Measurements from ENCODE around the gene MAPRE2.
"Not testable (repeated sequence)": the region's sequence is repeated elsewhere in the genome, so short reads cannot be mapped to it uniquely, and the experiment has no call there.

Gene MAPRE2

DNA sequence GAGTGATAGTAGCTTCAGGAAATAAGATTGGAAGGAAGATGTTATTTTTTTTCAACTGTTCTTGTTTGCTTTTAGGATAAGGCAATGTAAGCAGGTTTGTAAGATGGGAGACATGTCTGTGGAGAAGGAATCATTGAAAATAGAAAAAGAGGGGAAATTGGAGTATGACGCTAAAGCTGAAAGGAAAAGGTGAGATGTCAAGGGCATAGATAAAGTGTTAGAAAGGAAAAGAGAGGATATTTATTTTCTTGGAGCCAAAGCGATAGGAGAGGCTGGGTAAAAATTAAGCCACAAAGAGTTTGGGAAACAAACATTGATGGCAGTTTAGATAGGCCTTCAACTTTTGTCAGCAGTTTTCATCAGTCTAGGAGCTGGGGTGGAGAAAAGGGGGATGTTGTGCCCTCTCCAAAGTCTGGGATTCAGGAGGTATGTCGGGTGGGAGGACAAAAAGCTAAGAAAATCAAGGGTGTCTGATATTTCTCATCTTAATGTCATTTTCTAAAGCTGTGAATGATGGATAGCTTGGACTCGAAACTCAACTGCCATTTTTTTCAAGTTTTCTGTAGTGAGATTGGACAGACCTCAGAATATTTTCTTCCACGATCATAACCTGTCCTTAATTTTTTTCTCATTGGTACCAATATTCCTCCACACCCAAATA lies 63.3 kb downstream of the MAPRE2 start:
- Histone ChIP-seq H3K36me3 (ENCODE audit: control insufficient read depth in 2 of 2, insufficient read depth in 2 of 2, low read length in 2 of 2) (peaks cover 0 to 11% of the 10 kb centered on the region in 2 donors), H3K4me3 (ENCODE audit: low read length in 2 of 2) (no peak overlapping the region), H3K9me3 (ENCODE audit: control insufficient read depth in 2 of 2, low read length in 2 of 2) (no peaks in the 10 kb centered on the region), H3K27ac (ENCODE audit: low read depth in 2 of 2, low read length in 2 of 2) (no peak overlapping the region), H3K27me3 (ENCODE audit: control insufficient read depth in 2 of 2, insufficient read depth in 2 of 2, low read length in 2 of 2) (no peaks in the 10 kb centered on the region), H3K4me1 (ENCODE audit: control insufficient read depth in 2 of 2, insufficient read depth in 2 of 2, low read length in 2 of 2) (no peaks in the 10 kb centered on the region), H3K9ac (ENCODE audit: low read depth in 1 of 2, low read length in 2 of 2) (no peak overlapping the region)

DNA sequence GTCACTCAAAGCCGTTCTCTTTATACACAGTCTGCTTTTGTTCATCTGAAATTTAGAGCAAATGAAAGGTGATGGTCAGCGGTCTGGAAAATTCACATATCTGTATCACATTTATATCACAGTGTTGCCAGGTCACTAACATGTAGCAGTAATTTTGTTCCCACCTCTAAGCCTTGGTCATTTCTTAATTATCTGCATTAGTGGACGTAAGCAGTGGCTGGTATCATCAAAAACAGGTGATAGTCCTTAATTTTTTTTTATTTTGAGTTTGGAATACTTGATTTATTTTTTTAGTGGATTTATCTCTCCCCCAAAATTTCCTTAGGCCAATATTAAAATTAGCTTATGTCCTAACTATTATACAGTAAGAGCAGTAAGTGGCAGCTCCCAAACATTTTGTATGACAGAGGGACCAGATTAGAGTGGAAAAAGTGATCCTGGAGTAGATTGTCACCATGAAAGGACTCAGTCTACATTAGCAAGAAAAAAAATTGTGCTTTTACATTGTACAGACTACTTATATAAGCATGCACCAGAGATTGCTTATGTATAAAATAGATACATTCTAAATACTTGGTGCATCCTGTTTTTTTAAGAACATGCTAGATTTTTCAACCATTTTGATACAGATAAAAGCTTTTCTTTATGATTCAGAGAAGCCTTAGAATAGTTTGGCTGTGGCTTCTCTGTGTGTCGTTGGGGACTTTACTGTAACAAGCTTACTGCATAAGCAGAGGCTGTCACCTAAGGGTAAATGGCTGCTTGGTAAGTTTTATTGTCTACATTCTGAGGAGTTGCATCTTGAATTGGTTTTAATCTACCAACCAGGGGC lies 65.0 kb downstream of the MAPRE2 start:
- Histone ChIP-seq H3K9me3 (ENCODE audit: control insufficient read depth in 2 of 2, low read length in 2 of 2) (no peaks in the 10 kb centered on the region), H3K27me3 (ENCODE audit: control insufficient read depth in 2 of 2, insufficient read depth in 2 of 2, low read length in 2 of 2) (no peaks in the 10 kb centered on the region), H3K4me3 (ENCODE audit: low read length in 2 of 2) (no peak overlapping the region), H3K9ac (ENCODE audit: low read depth in 1 of 2, low read length in 2 of 2) (no peak overlapping the region), H3K4me1 (ENCODE audit: control insufficient read depth in 2 of 2, insufficient read depth in 2 of 2, low read length in 2 of 2) (no peaks in the 10 kb centered on the region), H3K27ac (ENCODE audit: low read depth in 2 of 2, low read length in 2 of 2) (no peak overlapping the region), H3K36me3 (ENCODE audit: control insufficient read depth in 2 of 2, insufficient read depth in 2 of 2, low read length in 2 of 2) (peaks cover 0 to 9% of the 10 kb centered on the region in 2 donors)

DNA sequence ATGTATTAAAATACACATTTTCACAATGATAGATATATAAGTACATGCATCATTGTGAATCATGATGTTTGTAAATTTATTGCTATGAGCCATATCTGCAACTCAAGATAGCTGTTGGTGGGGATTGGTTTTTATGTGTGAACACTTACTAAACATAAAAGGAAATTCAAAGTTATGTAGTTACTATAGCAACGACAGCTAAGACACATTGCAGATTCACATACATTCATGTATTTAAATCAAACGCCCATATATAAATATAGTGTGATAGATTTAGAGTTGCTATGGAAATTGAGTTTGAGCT lies 65.6 kb downstream of the MAPRE2 start:
- no peaks in the 10 kb centered on the region for H3K9me3 ChIP-seq (ENCODE audit: control insufficient read depth in 2 of 2, low read length in 2 of 2)
- no peak overlapping the region for H3K27ac ChIP-seq (ENCODE audit: low read depth in 2 of 2, low read length in 2 of 2)
- no peaks in the 10 kb centered on the region for H3K4me1 ChIP-seq (ENCODE audit: control insufficient read depth in 2 of 2, insufficient read depth in 2 of 2, low read length in 2 of 2)
- no peak overlapping the region for H3K4me3 ChIP-seq (ENCODE audit: low read length in 2 of 2)
- H3K27me3 ChIP-seq (ENCODE audit: control insufficient read depth in 2 of 2, insufficient read depth in 2 of 2, low read length in 2 of 2) = no peaks in the 10 kb centered on the region
- H3K36me3 ChIP-seq (ENCODE audit: control insufficient read depth in 2 of 2, insufficient read depth in 2 of 2, low read length in 2 of 2) = peaks cover 0 to 7% of the 10 kb centered on the region in 2 donors
- H3K9ac ChIP-seq (ENCODE audit: low read depth in 1 of 2, low read length in 2 of 2) = no peak overlapping the region

DNA sequence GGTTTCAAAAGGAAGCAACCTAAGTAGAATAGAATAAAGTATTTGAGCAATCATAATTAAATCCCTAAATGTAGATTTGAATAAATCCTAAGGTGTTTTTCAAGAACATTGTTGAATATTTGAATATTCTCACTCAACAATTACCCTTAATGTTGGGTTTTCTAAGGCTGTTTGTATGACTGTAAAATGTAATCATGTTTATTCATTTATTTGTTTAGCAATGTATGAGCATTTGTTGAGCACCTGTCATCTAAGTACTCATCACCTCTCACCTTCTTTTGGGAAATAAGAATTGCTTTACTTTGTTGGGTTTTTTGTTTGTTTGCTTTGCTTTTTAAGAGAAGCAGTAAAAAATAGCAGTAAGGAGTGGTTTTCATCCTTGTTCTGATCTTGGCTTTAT lies 66.0 kb downstream of the MAPRE2 start:
- H3K27ac ChIP-seq (ENCODE audit: low read depth in 2 of 2, low read length in 2 of 2) = no peak overlapping the region
- no peaks in the 10 kb centered on the region for H3K4me1 ChIP-seq (ENCODE audit: control insufficient read depth in 2 of 2, insufficient read depth in 2 of 2, low read length in 2 of 2)
- H3K4me3 ChIP-seq (ENCODE audit: low read length in 2 of 2) = no peak overlapping the region
- peaks cover 0 to 4% of the 10 kb centered on the region in 2 donors for H3K36me3 ChIP-seq (ENCODE audit: control insufficient read depth in 2 of 2, insufficient read depth in 2 of 2, low read length in 2 of 2)
- no peak overlapping the region for H3K9ac ChIP-seq (ENCODE audit: low read depth in 1 of 2, low read length in 2 of 2)
- H3K9me3 ChIP-seq (ENCODE audit: control insufficient read depth in 2 of 2, low read length in 2 of 2) = no peaks in the 10 kb centered on the region
- H3K27me3 ChIP-seq (ENCODE audit: control insufficient read depth in 2 of 2, insufficient read depth in 2 of 2, low read length in 2 of 2) = no peaks in the 10 kb centered on the region

DNA sequence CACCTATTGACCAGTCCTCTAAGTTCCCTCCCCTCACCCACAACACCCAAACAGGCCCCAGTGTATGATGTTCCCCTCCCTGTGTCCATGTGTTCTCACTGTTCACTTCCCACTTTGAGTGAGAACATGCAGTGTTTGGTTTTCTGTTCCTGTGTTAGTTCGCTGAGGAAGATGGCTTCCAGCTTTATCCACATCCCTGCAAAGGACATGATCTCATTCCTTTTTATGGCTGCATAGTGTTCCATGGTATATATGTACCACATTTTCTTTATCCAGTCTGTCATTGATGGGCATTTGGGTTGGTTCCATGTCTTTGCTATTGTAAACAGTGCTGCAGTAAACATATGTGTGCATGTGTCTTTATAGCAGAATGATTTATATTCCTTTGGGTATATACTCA lies 66.9 kb downstream of the MAPRE2 start:
- not testable (repeated sequence) for H3K27ac ChIP-seq (ENCODE audit: low read depth in 2 of 2, low read length in 2 of 2); H3K4me1 ChIP-seq (ENCODE audit: control insufficient read depth in 2 of 2, insufficient read depth in 2 of 2, low read length in 2 of 2); H3K27me3 ChIP-seq (ENCODE audit: control insufficient read depth in 2 of 2, insufficient read depth in 2 of 2, low read length in 2 of 2); H3K36me3 ChIP-seq (ENCODE audit: control insufficient read depth in 2 of 2, insufficient read depth in 2 of 2, low read length in 2 of 2); H3K4me3 ChIP-seq (ENCODE audit: low read length in 2 of 2); H3K9me3 ChIP-seq (ENCODE audit: control insufficient read depth in 2 of 2, low read length in 2 of 2); H3K9ac ChIP-seq (ENCODE audit: low read depth in 1 of 2, low read length in 2 of 2)

DNA sequence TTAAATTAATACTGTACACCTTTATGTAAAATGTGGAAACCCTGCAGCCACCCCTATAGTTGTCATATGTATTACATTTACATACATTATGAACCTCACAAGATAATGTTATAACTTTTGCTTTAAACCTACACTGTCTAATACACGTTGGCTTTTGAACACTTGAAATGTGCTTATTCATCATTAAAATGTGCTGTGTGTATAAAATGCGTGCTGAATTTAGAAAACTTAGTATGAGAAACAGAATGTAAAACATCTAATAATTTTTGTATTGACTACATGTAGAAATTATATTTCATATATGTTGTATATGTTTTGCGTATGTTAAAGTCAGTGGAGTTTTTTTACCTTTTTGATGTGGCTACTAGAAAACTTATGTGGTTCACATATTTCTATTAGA lies 68.8 kb downstream of the MAPRE2 start:
- no peak overlapping the region for H3K4me3 ChIP-seq (ENCODE audit: low read length in 2 of 2)
- no peaks in the 10 kb centered on the region for H3K27me3 ChIP-seq (ENCODE audit: control insufficient read depth in 2 of 2, insufficient read depth in 2 of 2, low read length in 2 of 2)
- no peaks in the 10 kb centered on the region for H3K4me1 ChIP-seq (ENCODE audit: control insufficient read depth in 2 of 2, insufficient read depth in 2 of 2, low read length in 2 of 2)
- H3K36me3 ChIP-seq (ENCODE audit: control insufficient read depth in 2 of 2, insufficient read depth in 2 of 2, low read length in 2 of 2) = no peaks in the 10 kb centered on the region
- H3K9me3 ChIP-seq (ENCODE audit: control insufficient read depth in 2 of 2, low read length in 2 of 2) = no peaks in the 10 kb centered on the region
- H3K27ac ChIP-seq (ENCODE audit: low read depth in 2 of 2, low read length in 2 of 2) = no peak overlapping the region
- no peak overlapping the region for H3K9ac ChIP-seq (ENCODE audit: low read depth in 1 of 2, low read length in 2 of 2)

DNA sequence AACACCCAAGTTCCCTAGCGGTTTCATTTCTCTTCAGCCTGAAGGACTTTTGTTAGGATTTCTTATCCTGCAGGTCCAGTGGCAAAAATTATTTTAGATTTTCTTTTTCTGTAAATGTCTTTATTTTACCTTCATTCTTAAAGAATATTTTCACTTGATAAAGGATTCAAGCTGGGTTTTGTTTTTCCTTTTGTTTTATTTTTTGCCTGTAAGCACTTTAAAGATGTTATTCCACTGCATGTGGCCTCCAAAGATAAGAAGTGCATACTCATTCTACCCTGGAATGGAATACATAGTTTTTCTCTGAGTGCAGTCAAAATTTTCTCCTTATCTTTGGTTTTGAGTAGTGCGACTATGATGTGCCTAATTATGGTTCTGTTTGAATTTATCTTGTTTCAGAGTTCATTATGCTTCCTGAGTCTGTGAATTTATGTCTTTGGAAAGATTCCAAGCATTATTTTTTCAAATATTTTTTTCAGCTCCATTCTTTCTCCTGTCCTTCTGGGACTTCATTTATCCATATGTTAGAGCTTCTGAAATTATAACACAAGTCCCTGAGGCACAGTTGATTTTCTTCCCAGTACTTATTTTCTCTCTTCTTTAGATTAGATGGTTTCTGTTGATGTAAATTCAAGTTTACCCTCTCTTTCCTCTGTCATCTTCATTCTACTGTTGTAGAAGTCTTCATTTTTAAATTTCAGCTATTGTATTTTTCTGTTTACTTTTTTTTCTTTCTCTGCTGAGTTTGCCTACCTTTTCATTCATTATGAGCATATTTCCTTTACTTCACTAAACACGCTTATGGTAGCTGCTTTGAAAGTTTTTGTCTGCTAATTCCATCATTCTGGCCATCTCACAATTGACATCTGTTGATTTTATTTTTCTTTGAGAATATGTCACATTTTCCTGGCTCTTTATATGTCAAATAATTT lies 69.6 kb downstream of the MAPRE2 start:
- no peak overlapping the region for H3K4me3 ChIP-seq (ENCODE audit: low read length in 2 of 2)
- H3K27me3 ChIP-seq (ENCODE audit: control insufficient read depth in 2 of 2, insufficient read depth in 2 of 2, low read length in 2 of 2) = no peaks in the 10 kb centered on the region
- no peak overlapping the region for H3K27ac ChIP-seq (ENCODE audit: low read depth in 2 of 2, low read length in 2 of 2)
- H3K4me1 ChIP-seq (ENCODE audit: control insufficient read depth in 2 of 2, insufficient read depth in 2 of 2, low read length in 2 of 2) = no peaks in the 10 kb centered on the region
- no peak overlapping the region for H3K9ac ChIP-seq (ENCODE audit: low read depth in 1 of 2, low read length in 2 of 2)
- no peaks in the 10 kb centered on the region for H3K36me3 ChIP-seq (ENCODE audit: control insufficient read depth in 2 of 2, insufficient read depth in 2 of 2, low read length in 2 of 2)
- H3K9me3 ChIP-seq (ENCODE audit: control insufficient read depth in 2 of 2, low read length in 2 of 2) = no peaks in the 10 kb centered on the region

DNA sequence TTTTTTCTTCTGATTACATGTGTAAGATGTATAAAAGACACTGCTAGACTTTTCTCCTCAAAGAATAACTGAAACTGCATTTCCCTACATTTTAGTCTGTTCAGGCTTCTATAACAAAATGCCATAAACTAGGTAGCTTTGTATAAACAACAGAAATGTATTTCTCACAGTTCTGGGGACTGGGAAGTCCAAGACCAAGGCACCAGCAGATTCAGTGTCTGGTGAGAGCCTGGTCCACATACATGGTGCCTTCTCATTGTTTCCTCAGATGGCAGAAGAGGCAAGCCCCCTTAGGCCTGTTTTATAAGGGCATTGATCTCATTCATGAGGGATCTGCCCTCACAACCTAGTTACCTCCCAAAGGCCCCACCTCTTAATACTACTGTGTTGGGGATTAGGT lies 71.5 kb downstream of the MAPRE2 start:
- Histone ChIP-seq H3K27me3 (ENCODE audit: control insufficient read depth in 2 of 2, insufficient read depth in 2 of 2, low read length in 2 of 2) (no peaks in the 10 kb centered on the region), H3K4me1 (ENCODE audit: control insufficient read depth in 2 of 2, insufficient read depth in 2 of 2, low read length in 2 of 2) (no peaks in the 10 kb centered on the region), H3K36me3 (ENCODE audit: control insufficient read depth in 2 of 2, insufficient read depth in 2 of 2, low read length in 2 of 2) (no peaks in the 10 kb centered on the region), H3K9me3 (ENCODE audit: control insufficient read depth in 2 of 2, low read length in 2 of 2) (no peaks in the 10 kb centered on the region), H3K4me3 (ENCODE audit: low read length in 2 of 2) (no peak overlapping the region), H3K9ac (ENCODE audit: low read depth in 1 of 2, low read length in 2 of 2) (no peak overlapping the region), H3K27ac (ENCODE audit: low read depth in 2 of 2, low read length in 2 of 2) (no peak overlapping the region)

DNA sequence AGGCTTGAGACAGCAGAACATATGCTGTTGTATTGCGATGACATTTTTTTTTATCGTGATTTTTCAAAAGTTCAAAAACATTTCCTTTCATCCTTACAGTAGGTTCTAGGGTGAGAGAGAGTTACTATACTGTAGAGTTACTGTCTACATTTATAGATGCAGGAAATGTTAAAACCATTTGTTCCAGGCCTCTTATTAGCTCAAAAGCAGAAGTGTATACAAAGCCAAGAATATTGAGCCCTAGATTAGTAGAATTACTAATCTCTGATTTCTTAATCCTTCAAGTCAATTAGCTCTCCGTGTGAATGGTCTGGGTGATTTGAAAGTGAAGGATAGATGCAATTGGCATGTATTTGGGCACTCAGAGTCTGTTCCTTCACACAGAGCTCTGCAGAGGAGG lies 73.1 kb downstream of the MAPRE2 start:
- Histone ChIP-seq H3K36me3 (ENCODE audit: control insufficient read depth in 2 of 2, insufficient read depth in 2 of 2, low read length in 2 of 2) (no peaks in the 10 kb centered on the region), H3K27ac (ENCODE audit: low read depth in 2 of 2, low read length in 2 of 2) (no peak overlapping the region), H3K9me3 (ENCODE audit: control insufficient read depth in 2 of 2, low read length in 2 of 2) (no peaks in the 10 kb centered on the region), H3K9ac (ENCODE audit: low read depth in 1 of 2, low read length in 2 of 2) (no peak overlapping the region), H3K4me1 (ENCODE audit: control insufficient read depth in 2 of 2, insufficient read depth in 2 of 2, low read length in 2 of 2) (peaks cover 0 to 3% of the 10 kb centered on the region in 2 donors), H3K4me3 (ENCODE audit: low read length in 2 of 2) (no peak overlapping the region), H3K27me3 (ENCODE audit: control insufficient read depth in 2 of 2, insufficient read depth in 2 of 2, low read length in 2 of 2) (no peaks in the 10 kb centered on the region)

DNA sequence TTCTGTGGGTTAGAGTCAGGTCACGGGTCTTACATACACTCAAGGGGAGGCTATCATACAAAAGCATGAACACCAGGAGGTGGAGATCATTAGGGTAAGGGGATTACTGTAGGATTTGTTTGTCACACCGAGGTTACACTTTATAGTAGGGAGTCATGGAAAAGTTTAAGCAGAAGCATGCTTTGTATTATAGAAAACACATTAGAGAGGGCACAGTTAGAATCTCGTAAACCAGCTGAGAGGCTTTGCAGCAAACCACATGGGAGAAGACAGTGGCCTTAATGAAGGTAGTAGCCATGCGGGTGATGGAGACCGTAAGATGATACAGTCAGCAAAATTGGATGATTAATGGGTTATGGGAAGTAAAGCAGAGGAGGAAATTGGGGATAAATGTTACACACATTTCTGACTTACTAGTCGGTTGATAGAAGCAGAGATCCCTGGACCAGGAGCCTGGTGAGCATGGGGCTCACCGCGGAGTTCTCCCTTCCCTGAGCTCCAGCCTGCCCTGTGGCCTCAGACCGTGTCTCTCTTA lies 75.6 kb downstream of the MAPRE2 start:
- no peak overlapping the region for H3K4me3 ChIP-seq (ENCODE audit: low read length in 2 of 2)
- no peak overlapping the region for H3K9ac ChIP-seq (ENCODE audit: low read depth in 1 of 2, low read length in 2 of 2)
- peaks cover 0 to 3% of the 10 kb centered on the region in 2 donors for H3K4me1 ChIP-seq (ENCODE audit: control insufficient read depth in 2 of 2, insufficient read depth in 2 of 2, low read length in 2 of 2)
- H3K27ac ChIP-seq (ENCODE audit: low read depth in 2 of 2, low read length in 2 of 2) = no peak overlapping the region
- no peaks in the 10 kb centered on the region for H3K9me3 ChIP-seq (ENCODE audit: control insufficient read depth in 2 of 2, low read length in 2 of 2)
- no peaks in the 10 kb centered on the region for H3K36me3 ChIP-seq (ENCODE audit: control insufficient read depth in 2 of 2, insufficient read depth in 2 of 2, low read length in 2 of 2)
- H3K27me3 ChIP-seq (ENCODE audit: control insufficient read depth in 2 of 2, insufficient read depth in 2 of 2, low read length in 2 of 2) = no peaks in the 10 kb centered on the region

All from mucosa of rectum (tissue), 2 donors.